ENCODE results near the gene THSD4. TPM values are rescaled to one million over a fixed set of nuclear protein-coding genes. Genes with fewer than 3 reads are reported as not detected.
"Not testable (repeated sequence)": the region's sequence is repeated elsewhere in the genome, so short reads cannot be mapped to it uniquely, and the experiment has no call there.

The THSD4 gene
- total RNA-seq, 2 donors from 2014 or later = 16.3 to 18.8 TPM

DNA sequence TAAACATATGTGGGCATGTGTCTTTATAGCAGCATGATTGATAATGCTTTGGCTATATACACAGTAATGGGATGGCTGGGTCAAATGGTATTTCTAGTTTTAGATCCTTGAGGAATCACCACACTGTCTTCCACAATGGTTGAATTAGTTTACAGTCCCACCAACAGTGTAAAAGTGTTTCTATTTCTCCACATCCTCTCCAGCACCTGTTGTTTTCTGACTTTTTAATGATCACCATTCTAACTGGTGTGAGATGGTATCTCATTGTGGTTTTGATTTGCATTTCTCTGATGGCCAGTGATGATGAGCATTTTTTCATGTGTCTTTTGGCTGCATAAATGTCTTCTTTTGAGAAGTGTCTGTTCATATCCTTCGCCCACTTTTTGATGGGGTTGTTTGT lies 252.5 kb downstream of the THSD4 start:
- DNase-seq (ENCODE audit: low spot score) = not testable (repeated sequence)

DNA sequence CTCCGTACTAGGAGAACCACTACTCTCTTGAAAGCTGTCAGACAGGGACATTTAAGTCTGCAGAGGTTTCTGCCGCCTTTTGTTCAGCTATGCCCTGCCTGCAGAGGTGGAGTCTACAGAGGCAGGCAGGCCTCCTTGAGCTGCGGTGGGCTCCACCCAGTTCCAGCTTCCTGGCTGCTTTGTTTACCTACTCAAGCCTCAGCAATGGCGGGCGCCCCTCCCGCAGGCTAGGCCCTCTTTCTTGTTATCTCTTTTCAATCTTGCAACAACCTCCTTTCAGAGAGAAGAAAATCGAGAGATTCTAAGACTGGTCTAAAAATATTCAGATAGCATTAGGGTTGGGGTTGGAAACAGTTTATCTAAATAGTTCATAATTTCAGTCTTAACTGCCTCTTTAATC lies 257.5 kb downstream of the THSD4 start:
- DNase-seq (ENCODE audit: low spot score); intact Hi-C loops (cut with DNase I): not testable (repeated sequence)

More for the DNA sequence above, 252.5 kb downstream of the THSD4 start:
- intact Hi-C loops (cut with DNase I) = not testable (repeated sequence)

DNA sequence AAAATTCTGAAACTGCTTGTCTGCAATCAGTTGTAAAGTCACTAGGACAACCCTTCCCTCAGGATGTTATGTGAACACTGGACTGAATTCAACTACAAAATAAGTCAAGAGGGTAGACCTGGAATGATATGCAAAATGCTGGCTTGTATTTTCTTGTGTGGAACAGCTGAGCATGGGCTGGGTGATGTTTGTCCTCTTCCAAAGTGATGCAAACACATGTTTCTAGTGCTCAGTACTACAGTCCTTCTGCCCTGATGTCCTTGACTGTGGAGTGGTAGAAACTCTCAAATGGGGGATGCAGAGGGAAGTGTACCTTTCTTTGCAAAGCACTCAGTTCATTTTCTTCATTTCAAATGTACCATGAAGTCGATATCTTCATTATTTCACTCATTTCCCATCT lies 258.6 kb downstream of the THSD4 start:
- intact Hi-C loops (cut with DNase I) = no loop called here
- DNase-seq (ENCODE audit: low spot score) = no peak

DNA sequence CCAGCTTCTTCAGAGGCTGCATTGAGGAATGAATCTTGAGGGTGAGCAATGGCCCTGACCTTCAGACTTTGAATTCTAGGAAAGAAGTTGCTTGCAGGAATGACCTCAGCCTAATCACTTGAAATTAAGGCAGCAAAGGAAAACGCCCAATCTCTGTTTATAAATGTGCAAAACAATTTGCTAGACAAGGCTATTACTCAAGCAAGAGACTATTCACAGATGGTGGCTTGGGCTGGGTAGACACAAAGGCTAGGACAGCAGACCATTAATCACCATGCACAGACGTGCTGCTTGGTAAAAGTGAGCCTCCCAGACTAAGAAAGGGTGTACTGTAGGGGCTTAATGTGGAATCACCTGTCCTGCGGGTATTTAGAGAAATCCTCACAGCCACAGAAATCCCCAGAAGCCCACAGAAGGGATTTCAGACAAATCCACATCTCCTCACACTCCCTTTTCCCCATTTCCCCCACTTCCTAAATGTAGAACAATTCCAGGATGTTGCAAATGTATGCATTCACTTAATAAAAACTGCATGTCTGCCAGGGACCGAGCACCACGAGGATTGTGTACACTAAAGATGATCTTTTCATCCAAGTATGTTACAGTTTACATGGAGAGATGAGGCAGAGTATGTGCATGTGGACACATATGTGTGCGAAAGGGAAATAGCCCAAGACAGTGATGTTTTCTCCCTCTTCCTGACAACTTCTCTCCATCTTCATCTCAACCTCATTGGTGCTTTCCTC lies 259.5 kb downstream of the THSD4 start:
- intact Hi-C loops (cut with DNase I) = loop anchor here in 1 of 2 donors (5.0 kb wide), 1 partner anchor 578 kb away; no protein-coding TSS in a partner anchor
- no peak for DNase-seq (ENCODE audit: low spot score)

DNA sequence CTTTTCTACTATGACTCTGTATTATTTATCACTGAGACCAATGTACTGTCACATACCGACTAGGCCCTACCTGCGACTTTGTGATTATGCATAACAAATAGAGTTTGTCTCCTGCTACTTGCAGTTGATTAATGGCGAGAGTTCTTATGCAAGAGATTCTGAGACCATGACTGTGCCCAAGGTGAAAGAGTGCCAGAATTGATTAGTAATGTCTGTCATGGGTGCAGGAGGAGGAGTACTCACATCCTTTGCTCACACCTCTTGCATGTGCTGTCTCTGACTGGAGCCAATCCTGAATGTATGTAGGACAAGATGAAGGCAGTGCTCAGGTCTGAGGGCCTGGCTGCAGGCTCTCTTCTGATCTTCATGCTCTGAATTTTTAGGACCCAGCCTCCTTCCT lies 260.7 kb downstream of the THSD4 start:
- no peak for DNase-seq (ENCODE audit: low spot score)
- intact Hi-C loops (cut with DNase I) = loop anchor here in 1 of 2 donors (5.0 kb wide), 1 partner anchor 576 kb away; no protein-coding TSS in a partner anchor

DNA sequence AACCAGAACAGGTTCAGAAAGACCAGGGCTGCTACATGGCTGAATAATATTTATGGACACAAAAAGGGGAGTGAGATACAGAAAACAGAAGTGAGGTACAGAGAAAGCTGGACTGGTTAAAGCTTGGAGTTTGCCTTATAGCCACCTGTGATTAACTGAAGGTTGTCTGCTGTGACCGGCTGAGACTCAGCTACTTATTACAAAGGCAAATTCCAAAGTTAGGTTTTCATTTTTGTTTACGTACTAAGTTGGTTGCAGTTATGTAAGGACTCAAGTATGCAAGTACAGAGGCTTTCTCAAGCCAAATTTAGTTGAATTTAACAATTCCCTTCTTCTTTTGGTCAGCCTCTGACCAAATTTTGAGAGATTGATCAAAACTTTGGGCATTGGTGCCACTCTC lies 264.6 kb downstream of the THSD4 start:
- no peak for DNase-seq (ENCODE audit: low spot score)
- intact Hi-C loops (cut with DNase I) = loop anchor here (5.0 to 10.0 kb wide), 2 partner anchors 55 to 572 kb away; no protein-coding TSS in a partner anchor

DNA sequence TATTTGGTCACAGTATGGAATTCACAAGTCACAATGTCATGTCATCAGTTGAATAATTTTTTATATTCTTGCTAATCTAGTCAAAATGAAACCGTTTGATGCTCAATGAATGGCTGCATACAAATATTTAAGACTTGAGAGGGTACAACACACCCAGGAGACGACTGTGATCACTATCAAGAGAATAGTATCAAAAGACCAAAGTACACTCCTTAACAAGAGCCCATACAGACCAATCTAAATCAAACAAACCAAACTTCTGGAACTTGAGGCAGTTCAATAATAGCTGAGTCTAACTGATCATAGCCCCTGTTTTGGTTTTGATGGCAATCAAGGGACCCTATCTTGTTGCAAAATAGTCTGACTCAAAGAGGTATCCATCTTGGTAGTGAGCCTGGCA lies 265.1 kb downstream of the THSD4 start:
- no peak for DNase-seq (ENCODE audit: low spot score)
- intact Hi-C loops (cut with DNase I) = loop anchor here in 1 of 2 donors (10.0 kb wide), 1 partner anchor 54 kb away; no protein-coding TSS in a partner anchor

DNA sequence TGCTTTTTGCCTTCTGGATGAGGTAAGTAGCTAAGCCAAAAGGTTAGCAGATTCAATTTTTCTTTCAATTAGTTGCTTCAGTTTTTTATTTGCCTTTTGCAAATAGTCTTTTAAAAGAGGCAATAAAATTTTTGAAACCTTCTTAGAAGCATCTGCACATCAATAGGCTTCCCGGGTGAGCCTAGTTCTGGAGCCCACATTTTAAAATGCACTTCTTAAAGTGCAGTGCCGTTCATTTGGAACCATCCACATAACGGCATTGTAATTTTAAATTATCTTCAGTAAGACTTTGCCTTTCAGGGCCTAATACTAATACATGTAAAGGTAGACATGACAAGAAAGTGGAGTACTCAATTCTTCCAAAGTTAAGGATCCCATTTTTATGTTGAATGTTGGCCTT lies 269.2 kb downstream of the THSD4 start:
- intact Hi-C loops (cut with DNase I) = loop anchor here in 1 of 2 donors (10.0 kb wide), 1 partner anchor 50 kb away; no protein-coding TSS in a partner anchor
- no peak for DNase-seq (ENCODE audit: low spot score)

DNA sequence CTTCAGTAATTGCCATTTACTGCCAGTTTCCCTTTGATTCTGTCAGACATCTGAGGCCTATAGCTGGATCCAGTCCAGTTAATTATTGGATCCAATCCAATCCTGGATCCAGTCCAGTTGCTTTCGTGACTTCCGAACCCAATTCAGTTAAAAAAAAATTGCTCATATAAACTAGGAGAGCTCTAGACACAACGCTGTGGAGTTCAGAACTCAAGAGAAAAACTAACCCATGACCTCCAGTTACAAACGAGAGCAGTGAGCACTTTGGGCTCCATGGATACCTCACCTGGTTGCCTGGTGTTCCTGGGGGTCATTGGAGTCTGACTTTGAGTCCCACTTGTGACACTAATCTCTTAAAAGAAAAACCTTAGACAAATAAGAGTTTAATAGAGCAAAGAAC lies 269.8 kb downstream of the THSD4 start:
- intact Hi-C loops (cut with DNase I) = loop anchor here in 1 of 2 donors (10.0 kb wide), 1 partner anchor 50 kb away; no protein-coding TSS in a partner anchor
- DNase-seq (ENCODE audit: low spot score) = no peak

DNA sequence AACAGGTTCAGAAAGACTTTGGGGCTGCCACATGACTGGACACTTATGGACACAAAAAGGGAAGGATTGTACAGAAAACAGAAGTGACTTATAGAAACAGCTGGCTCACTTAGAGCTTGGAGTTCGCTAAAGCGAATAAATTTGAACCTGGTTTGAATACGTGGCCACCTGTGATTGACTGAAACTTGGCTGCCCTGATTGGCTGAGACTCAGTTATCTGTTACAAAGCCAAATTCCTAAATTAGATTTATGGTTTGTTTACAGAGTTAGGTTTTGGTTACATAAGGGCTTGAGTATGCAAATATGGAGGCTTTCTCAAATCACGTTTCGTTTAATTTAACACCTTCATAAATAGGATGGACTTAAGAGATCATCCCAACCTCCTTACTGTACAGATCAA lies 270.2 kb downstream of the THSD4 start:
- intact Hi-C loops (cut with DNase I) = loop anchor here in 1 of 2 donors (10.0 kb wide), 1 partner anchor 49 kb away; no protein-coding TSS in a partner anchor
- DNase-seq (ENCODE audit: low spot score) = no peak

DNA sequence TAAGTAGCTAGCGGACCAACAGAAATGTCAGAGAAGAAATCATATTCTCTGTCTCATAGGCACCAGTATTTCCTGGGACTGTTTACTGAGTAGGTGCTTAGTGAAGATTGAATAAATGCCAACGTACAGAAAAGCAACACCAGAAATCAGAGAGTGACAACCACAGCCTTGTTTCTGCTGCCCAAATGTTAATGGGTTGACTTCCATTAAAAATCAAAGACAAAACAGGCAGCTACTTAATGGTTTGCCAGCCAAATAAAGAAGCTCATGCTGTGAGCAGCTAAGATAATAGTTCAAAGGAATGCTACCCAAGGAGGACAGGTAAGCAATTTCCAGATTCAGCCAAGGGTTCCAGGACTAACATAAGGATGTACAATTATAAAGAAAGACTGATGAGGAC lies 270.7 kb downstream of the THSD4 start:
- intact Hi-C loops (cut with DNase I) = loop anchor here in 1 of 2 donors (10.0 kb wide), 1 partner anchor 49 kb away; no protein-coding TSS in a partner anchor

DNA sequence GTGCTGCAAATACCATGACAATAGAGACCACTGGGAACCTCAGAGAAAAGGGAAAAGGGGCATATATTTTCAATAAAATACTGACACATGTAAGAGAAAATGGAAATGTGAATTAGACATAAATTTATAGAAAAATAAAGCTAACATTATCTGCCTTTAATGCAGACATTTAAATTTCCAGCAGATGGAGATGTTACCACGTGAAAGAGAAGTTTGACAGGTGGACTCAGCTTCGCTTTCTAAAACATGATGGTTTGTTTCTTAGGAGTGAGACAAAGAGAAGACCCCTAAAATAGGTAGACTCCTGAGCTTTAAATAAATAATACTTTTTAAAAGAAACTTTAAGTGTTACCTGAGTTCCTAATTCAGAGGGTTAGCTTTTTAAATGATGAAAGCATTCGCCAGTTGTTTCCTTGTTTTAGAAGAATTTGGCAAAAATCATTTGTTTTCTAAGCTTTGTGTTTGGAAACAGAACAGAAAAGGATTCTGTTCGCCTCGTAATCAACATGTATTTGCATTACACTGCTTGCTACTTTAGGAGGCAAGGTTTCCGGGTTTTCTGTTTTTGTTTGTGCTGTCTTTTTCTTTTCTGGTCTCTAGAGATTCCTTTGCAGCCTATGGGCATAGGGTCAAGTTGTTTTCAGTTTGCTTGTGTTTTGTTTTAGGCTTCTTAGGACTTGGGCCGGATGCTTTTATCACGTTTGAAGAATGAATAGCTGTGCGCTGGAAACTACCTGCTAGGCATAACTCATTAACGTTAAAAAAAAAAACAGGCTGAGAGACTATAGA lies 271.4 kb downstream of the THSD4 start:
- no peak for DNase-seq (ENCODE audit: low spot score)
- intact Hi-C loops (cut with DNase I) = loop anchor here in 1 of 2 donors (10.0 kb wide), 1 partner anchor 48 kb away; no protein-coding TSS in a partner anchor

More for the DNA sequence above, 270.7 kb downstream of the THSD4 start:
- no peak for DNase-seq (ENCODE audit: low spot score)

DNA sequence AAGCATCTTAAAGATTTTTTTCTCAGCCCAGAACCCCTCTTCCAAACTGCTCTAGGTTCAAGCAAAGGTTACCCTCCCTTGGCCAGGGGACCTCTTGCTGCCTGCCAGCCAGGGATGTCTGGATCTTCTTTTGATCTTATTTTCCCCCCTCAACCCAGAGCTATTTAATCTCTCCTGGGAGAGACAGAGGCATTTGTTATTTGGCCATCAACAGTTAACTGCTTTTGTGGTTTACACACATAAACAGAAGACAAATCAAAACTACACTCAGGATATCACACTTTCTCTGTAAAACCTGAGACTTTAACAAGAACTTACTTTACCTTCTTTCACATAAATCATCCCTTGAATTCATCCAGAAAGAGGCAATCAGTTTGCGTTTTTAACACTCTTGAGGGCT lies 272.5 kb downstream of the THSD4 start:
- intact Hi-C loops (cut with DNase I) = loop anchor here in 1 of 2 donors (10.0 kb wide), 1 partner anchor 47 kb away; no protein-coding TSS in a partner anchor
- DNase-seq (ENCODE audit: low spot score) = no peak

DNA sequence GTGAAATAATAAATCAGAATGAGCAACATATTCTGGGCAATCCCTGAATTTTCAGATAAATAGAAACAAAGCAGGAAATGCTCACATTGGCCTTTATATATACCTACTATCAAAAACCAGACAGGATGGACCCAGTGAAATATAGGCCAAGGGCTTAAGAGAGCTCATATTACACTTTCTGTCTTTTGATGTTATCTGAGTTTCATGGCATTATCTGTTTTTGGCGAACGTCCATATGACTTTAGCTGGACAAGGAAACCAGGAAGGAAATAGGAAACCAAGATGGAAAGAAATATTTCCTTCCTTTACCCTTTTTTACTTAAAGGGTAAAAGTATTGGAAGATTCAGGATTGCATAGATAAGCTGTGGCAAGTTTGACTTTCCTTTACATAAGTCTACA lies 274.8 kb downstream of the THSD4 start:
- no peak for DNase-seq (ENCODE audit: low spot score)
- intact Hi-C loops (cut with DNase I) = no loop called here

DNA sequence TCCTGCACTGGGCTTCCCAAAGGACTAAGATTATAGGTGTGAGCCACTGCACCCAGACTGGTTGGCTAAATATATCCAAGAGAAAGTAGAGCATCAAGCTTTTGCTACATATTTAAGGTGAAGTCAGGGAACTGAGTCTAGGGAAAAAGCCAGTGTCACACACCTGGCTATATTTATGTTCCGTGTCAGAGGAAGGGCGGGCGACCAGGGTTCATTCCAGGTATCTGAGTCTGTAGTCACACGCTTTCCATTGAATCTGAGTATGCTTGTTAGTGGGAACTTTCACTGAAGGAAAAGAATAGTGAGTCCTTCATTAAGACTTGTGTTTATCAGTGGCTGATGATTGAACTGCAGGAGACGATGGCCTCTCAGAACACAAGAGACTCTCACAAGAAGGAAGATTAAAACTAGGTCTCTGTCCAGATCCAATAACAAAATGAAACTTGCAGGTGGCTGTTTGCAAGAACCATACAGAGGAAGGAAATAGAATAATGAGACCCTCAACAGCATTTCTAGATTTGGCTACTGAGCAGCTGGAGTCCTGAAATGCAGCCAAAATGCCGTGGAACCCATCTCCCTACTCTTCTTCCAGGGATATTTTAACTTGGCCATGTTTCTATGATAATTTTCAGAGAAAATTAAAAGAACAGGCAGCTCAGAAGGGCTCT lies 276.3 kb downstream of the THSD4 start:
- no peak for DNase-seq (ENCODE audit: low spot score)
- intact Hi-C loops (cut with DNase I) = no loop called here

DNA sequence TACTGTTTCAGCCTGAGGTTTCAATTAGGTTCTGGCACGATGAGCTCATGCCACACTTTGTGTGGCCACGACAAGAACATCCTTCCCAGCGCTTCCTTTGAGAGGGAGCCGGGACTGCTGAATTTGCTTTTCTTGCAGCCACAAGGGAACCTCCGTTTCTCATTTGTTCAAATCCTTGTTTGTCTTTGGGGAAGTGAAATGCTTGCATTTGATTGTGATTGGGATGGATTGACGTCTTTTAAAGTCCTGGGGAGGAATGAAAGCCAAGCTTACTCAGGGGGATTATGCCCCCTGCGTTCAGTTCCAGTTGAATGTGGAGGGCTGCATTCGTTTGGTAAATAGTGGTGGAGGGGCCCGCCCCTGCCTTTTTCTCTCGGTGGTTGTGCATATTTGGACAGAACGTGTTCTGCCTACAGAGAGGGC lies 277.6 kb downstream of the THSD4 start:
- DNase-seq (ENCODE audit: low spot score) = no peak
- intact Hi-C loops (cut with DNase I) = no loop called here

DNA sequence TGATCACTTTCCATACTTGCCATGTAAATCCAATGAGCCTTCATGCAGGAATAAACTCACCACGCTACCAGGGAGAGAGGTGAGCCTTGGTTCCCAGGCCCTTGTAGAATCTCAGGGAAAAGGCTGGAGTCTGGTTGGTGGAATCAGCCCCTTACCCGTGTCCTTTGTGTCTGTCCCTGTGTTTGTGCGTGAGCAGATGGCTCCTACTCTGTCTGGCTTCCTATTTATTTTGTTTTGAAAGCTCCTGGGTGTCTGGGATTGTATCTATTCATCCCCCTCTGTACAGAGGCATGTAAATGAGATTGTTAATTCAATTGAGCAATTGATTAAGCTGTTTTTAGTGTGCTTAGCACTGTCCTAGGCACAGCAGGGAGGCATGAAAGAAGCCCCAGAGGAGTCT lies 278.1 kb downstream of the THSD4 start:
- intact Hi-C loops (cut with DNase I) = no loop called here
- no peak for DNase-seq (ENCODE audit: low spot score)

DNA sequence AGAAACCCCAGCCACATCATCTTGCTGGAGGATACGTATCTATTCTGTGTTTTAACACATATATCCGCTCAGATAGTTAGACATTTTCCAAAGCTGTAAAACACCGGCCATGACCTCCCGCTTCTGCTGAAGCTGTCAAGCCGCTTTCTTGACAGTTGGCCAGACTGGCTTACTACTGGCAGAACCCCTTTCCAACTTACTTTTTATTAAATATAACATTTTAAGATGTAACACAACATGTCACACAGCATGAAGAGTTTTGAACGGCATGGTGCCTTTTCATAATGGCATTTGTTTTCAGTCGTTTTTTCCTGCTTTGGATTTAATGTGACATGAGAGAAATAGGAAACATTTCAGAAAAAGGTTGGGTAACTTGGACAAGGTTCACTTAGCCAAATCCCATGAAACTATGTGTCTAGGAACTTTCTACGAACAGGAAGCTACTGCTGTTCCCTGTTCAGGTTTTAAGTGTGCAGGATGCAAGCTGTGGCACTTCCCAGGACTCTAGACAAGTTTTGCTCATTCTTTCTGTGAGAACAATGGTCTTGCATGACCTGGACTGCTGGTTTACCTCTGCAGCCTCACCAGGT lies 281.4 kb downstream of the THSD4 start:
- intact Hi-C loops (cut with DNase I) = loop anchor here in 1 of 2 donors (5.0 kb wide), 1 partner anchor 1214 kb away; no protein-coding TSS in a partner anchor
- DNase-seq (ENCODE audit: low spot score) = no peak

DNA sequence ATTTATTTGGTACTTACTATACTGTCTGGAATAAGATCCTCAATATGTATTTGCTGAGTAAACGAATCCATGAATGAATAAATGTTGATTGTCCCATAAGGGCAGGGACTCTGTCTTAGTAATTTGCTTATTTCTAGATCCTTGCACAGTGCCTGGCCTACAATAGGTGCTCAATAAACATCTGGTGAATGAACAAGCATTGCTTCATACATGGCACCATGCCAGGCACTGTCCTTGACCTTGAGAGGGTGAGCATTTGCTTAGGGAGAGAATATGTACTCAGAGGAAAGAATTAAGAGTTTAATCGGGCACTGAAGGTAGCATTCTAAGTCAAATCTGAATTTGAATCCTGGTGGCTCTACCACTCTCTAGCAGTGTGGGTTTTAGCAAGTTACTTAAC lies 282.1 kb downstream of the THSD4 start:
- DNase-seq (ENCODE audit: low spot score) = no peak
- intact Hi-C loops (cut with DNase I) = loop anchor here in 1 of 2 donors (5.0 kb wide), 1 partner anchor 1215 kb away; no protein-coding TSS in a partner anchor

All from posterior vena cava (tissue), 2 donors.